Caco-2 (cell line): ENCODE results near the gene MAD1L1. TPM values are rescaled to one million over a fixed set of nuclear protein-coding genes. Genes with fewer than 3 reads are reported as not detected.

ENCODE experiments used
- BruUV-seq: library from RNA; stranded (reverse); fragments of 400-500 nt; replicated peaks from 2 replicates; lab custom pipeline; 2021; lab: Mats Ljungman, UMichigan
- CTCF ChIA-PET: fragments of 300-600 bp; sonication (Branson Sonifier 250); formaldehyde crosslinking; loops from one replicate; lab custom pipeline; 2022; ENCODE audit warnings: antibody characterized with exemption; lab: Charles Lee
- POLR2A ChIA-PET: fragments of 300-600 bp; sonication (Branson Sonifier 250); formaldehyde crosslinking; loops from one replicate; lab custom pipeline; 2022; ENCODE audit warnings: antibody characterized with exemption; lab: Charles Lee
- DNase-seq, 2 experiments: peaks; one replicate each; pipeline versions ENCODE4 v3.0.0 to v3.0.0-alpha.2; 2020 to 2022
- H3K27me3 ChIP-seq: replicated peaks from 2 replicates; pipeline ENCODE4 v1.6.0; 2011; ENCODE audit warnings: low read length; ENCODE audit not compliant: control insufficient read depth, insufficient read depth
- H3K36me3 ChIP-seq: 2 replicates; pipeline ENCODE4 v1.5.1; 2011; ENCODE audit warnings: low read length; ENCODE audit not compliant: control insufficient read depth, insufficient read depth
- H3K4me1 ChIP-seq: fragments of 250-450 bp; sonication (Bioruptor Pico); 2 replicates; pipeline ENCODE4 v1.5.1; 2020; ENCODE audit warnings: mild to moderate bottlenecking
- H3K4me3 ChIP-seq: 2 replicates; pipeline ENCODE4 v1.5.1; 2011; ENCODE audit warnings: low read depth, mild to moderate bottlenecking, control low read depth, low read length
- H3K9me3 ChIP-seq: fragments of 250-450 bp; sonication (Bioruptor Pico); 2 replicates; pipeline ENCODE4 v1.5.1; 2020; ENCODE audit warnings: mild to moderate bottlenecking, moderate library complexity
- H3K27ac Mint-ChIP-seq: one replicate; pipeline ENCODE4 v1.8.0; 2022; ENCODE audit warnings: mixed read lengths; ENCODE audit not compliant: unreplicated experiment
- H3K27me3 Mint-ChIP-seq: one replicate; pipeline ENCODE4 v1.8.0; 2022; ENCODE audit warnings: mixed read lengths; ENCODE audit not compliant: insufficient read depth, unreplicated experiment
- H3K36me3 Mint-ChIP-seq: one replicate; pipeline ENCODE4 v1.8.0; 2022; ENCODE audit warnings: mild to moderate bottlenecking, mixed read lengths; ENCODE audit not compliant: insufficient read depth, unreplicated experiment
- H3K4me1 Mint-ChIP-seq: one replicate; pipeline ENCODE4 v1.8.0; 2022; ENCODE audit warnings: low read depth, mixed read lengths; ENCODE audit not compliant: unreplicated experiment
- H3K4me3 Mint-ChIP-seq: one replicate; pipeline ENCODE4 v1.8.0; 2022; ENCODE audit warnings: mild to moderate bottlenecking, moderate library complexity, mixed read lengths; ENCODE audit not compliant: unreplicated experiment
- H3K9me3 Mint-ChIP-seq: one replicate; pipeline ENCODE4 v1.8.0; 2022; ENCODE audit warnings: mixed read lengths; ENCODE audit not compliant: unreplicated experiment
- intact Hi-C: fragments of 100-400 bp; cut with micrococcal nuclease; formaldehyde crosslinking; loops from one replicate; pipeline ENCODE4 v1.10.0; 2022; ENCODE audit not compliant: unreplicated experiment
- total RNA-seq: library from RNA; stranded (reverse); gene quantifications from 2 replicates; pipeline ENCODE4 v1.2.3, GENCODE V29; 2022
- TF ChIP-seq, protein P1 (sequence below), 2 experiments: fragments of 200-600 bp in 1 of 2; IDR thresholded peaks; 1 replicate in 1 of 2; 2 replicates in 1 of 2; pipeline versions ENCODE4 v1.5.1 to v1.8.0; 2011 to 2022; ENCODE audit warnings: antibody characterized with exemption in 1 of 2, control low read depth in 1 of 2, inconsistent platforms in 1 of 2, low read depth in 1 of 2, low read length in 1 of 2, mild to moderate bottlenecking in 1 of 2, moderate library complexity in 1 of 2; ENCODE audit not compliant: insufficient read depth in 1 of 2, severe bottlenecking in 1 of 2, unreplicated experiment in 1 of 2

Gene MAD1L1
- total RNA-seq, 1 experiment from 2014 or later, result 58.6 TPM

DNA sequence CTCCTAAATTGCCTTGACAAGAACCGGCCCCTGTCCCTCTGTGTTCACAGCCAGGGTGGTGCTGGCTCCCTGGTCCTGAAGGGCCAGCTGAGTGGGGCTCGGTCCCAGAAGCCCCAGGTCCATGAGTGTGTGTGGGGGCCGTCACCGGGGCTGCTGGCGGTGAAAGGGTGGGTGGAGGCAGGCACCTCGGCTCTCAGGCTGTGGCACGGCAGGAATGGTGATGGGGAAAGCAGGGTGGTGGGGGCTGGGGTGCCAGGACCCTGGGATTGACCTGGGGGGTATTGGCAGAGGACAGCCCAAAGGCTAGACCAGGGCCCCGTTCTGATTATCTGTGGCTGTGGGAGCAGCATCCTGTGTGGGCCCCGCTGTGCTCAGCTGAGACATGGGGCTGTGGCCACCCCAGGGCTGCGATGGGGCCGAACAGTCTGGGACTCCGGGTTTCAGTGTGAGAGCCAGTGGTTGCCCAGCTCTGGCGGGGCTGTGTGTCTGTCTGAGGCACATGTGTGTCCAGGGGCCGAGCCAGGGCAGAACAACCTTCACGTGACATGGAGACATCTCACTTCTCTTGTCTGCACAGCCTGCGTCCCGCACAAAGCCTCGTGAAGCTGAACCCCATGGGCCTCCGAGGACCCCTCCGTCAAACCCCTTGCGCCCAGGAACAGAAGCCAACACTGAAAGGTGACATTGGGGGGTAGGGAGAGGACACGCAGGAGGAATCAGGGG is 418.5 kb downstream of the MAD1L1 start:
- H3K4me3 Mint-ChIP-seq, result no peak overlapping the region
- Histone ChIP-seq H3K9me3 (no peaks in the 10 kb centered on the region), H3K4me1 (no peaks in the 10 kb centered on the region), H3K36me3 (no peaks in the 10 kb centered on the region), H3K4me3 (no peak overlapping the region), H3K27me3 (no peaks in the 10 kb centered on the region)
- no peaks in the 10 kb centered on the region for H3K4me1 Mint-ChIP-seq
- ChIA-PET CTCF (no interaction called here), POLR2A (no interaction called here)
- H3K27ac Mint-ChIP-seq, result no peak overlapping the region
- H3K9me3 Mint-ChIP-seq, result no peaks in the 10 kb centered on the region
- no peaks in the 10 kb centered on the region for H3K27me3 Mint-ChIP-seq
- intact Hi-C loops, result no loop called here
- H3K36me3 Mint-ChIP-seq, result no peaks in the 10 kb centered on the region
- TF ChIP-seq, protein P1, sequence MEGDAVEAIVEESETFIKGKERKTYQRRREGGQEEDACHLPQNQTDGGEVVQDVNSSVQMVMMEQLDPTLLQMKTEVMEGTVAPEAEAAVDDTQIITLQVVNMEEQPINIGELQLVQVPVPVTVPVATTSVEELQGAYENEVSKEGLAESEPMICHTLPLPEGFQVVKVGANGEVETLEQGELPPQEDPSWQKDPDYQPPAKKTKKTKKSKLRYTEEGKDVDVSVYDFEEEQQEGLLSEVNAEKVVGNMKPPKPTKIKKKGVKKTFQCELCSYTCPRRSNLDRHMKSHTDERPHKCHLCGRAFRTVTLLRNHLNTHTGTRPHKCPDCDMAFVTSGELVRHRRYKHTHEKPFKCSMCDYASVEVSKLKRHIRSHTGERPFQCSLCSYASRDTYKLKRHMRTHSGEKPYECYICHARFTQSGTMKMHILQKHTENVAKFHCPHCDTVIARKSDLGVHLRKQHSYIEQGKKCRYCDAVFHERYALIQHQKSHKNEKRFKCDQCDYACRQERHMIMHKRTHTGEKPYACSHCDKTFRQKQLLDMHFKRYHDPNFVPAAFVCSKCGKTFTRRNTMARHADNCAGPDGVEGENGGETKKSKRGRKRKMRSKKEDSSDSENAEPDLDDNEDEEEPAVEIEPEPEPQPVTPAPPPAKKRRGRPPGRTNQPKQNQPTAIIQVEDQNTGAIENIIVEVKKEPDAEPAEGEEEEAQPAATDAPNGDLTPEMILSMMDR (IDR thresholded peaks at IDR 0.05; ENCODE audit: insufficient read depth in 1 of 2, low read depth in 1 of 2, low read length in 1 of 2, severe bottlenecking in 1 of 2, unreplicated experiment in 1 of 2), result no peak
- BruUV-seq, result no TSS peak
- no peak for DNase-seq

DNA sequence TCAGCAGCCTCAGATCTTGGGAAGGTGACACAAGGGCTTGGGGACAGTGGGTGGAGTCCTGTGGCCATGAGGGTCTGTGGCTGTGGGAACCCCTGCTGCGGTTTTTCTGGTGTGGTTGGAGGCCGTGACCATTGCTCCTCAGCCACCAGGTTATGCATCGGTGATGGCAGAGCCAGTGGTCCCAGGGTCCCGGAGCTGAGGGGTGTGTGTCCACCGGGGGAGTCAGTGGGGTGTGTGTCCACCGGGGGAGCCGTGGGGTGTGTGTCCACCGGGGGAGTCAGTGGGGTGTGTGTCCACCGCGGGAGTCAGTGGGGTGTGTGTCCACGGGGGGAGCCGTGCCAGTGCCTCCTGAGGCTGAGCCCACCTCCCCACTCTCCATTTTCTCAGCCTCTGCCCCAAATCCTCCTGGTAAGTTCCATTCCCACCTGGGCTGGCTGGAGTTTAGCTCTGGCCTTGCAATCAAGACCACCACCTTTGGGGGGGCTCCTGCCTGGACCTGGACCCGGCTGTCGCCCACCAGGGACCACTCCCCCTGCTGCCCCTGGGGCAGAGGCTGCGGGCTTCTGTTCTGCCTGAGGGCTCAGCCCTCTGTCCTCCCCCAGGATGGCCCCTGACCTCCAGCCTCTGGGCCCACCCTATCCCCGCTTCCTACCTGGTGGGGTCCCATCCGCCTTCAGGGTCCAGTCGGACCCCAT is 419.2 kb downstream of the MAD1L1 start:
- TF ChIP-seq, protein P1 (IDR thresholded peaks at IDR 0.05; ENCODE audit: insufficient read depth in 1 of 2, low read depth in 1 of 2, low read length in 1 of 2, severe bottlenecking in 1 of 2, unreplicated experiment in 1 of 2), result no peak
- no peaks in the 10 kb centered on the region for H3K9me3 Mint-ChIP-seq
- no peaks in the 10 kb centered on the region for H3K36me3 Mint-ChIP-seq
- intact Hi-C loops, result no loop called here
- Histone ChIP-seq H3K4me3 (no peak overlapping the region), H3K9me3 (no peaks in the 10 kb centered on the region), H3K27me3 (no peaks in the 10 kb centered on the region), H3K36me3 (no peaks in the 10 kb centered on the region), H3K4me1 (no peaks in the 10 kb centered on the region)
- ChIA-PET POLR2A (no interaction called here), CTCF (no interaction called here)
- no peaks in the 10 kb centered on the region for H3K27me3 Mint-ChIP-seq
- H3K27ac Mint-ChIP-seq, result no peak overlapping the region
- no peaks in the 10 kb centered on the region for H3K4me1 Mint-ChIP-seq
- DNase-seq, result no peak
- BruUV-seq, result no TSS peak
- H3K4me3 Mint-ChIP-seq, result no peak overlapping the region

GRCh38 chr7:1812509-1813393 is 420.0 kb downstream of the MAD1L1 start:
- ChIA-PET POLR2A (no interaction called here), CTCF (no interaction called here)
- TF ChIP-seq, protein P1 (IDR thresholded peaks at IDR 0.05; ENCODE audit: insufficient read depth in 1 of 2, low read depth in 1 of 2, low read length in 1 of 2, severe bottlenecking in 1 of 2, unreplicated experiment in 1 of 2), result no peak
- intact Hi-C loops, result no loop called here
- Histone ChIP-seq H3K4me1 (no peaks in the 10 kb centered on the region), H3K36me3 (no peaks in the 10 kb centered on the region), H3K4me3 (no peak overlapping the region), H3K27me3 (no peaks in the 10 kb centered on the region), H3K9me3 (no peaks in the 10 kb centered on the region)
- Mint-ChIP-seq H3K9me3 (no peaks in the 10 kb centered on the region), H3K27ac (no peak overlapping the region), H3K4me1 (no peaks in the 10 kb centered on the region), H3K36me3 (no peaks in the 10 kb centered on the region), H3K4me3 (no peak overlapping the region), H3K27me3 (no peaks in the 10 kb centered on the region)
- no peak for DNase-seq
- no TSS peak for BruUV-seq
